CD4-positive, alpha-beta T cell (primary cell): ENCODE data around the gene SH3BP2. TPM values are rescaled to one million over a fixed set of nuclear protein-coding genes. Genes with fewer than 3 reads are reported as not detected.

ENCODE experiments used
- ATAC-seq: fragments of 200-7000 bp; cut with Tn5 transposase; one replicate; pipeline ENCODE4 v1.10.0; 2022; ENCODE audit warnings: mild to moderate bottlenecking; ENCODE audit not compliant: poor library complexity
- CTCF ChIA-PET: fragments of 350-600 bp; sonication (Branson Sonifier 250); formaldehyde crosslinking; loops from one replicate; lab custom pipeline; 2021; ENCODE audit warnings: antibody characterized with exemption, inconsistent platforms; lab: Charles Lee
- POLR2A ChIA-PET: fragments of 350-600 bp; sonication (Branson Sonifier 250); formaldehyde crosslinking; loops from one replicate; lab custom pipeline; 2021; ENCODE audit warnings: antibody characterized with exemption, inconsistent platforms; lab: Charles Lee
- DNase-seq, 14 experiments: peaks; one replicate each; pipeline ENCODE4 v3.0.0-alpha.2; 2013 to 2020; ENCODE audit warnings: mixed read lengths in 2 of 14
- H3K27ac ChIP-seq, 2 donors: one replicate each; pipeline versions ENCODE4 v1.5.1 to v1.7.0; 2013; ENCODE audit warnings: low read length in 2 of 2, low read depth in 1 of 2, mild to moderate bottlenecking in 1 of 2
- H3K27me3 ChIP-seq, 2 experiments: 1 replicate in 1 of 2; 2 replicates in 1 of 2; pipeline versions ENCODE4 v1.6.1 to v1.7.0; 2013; ENCODE audit warnings: low read length in 2 of 2, control low read depth in 1 of 2, mild to moderate bottlenecking in 1 of 2, moderate library complexity in 1 of 2; ENCODE audit not compliant: insufficient read depth in 2 of 2, control insufficient read depth in 1 of 2
- H3K36me3 ChIP-seq: one replicate; pipeline ENCODE4 v1.6.1; 2013; ENCODE audit warnings: low read length, control low read depth; ENCODE audit not compliant: insufficient read depth
- H3K4me1 ChIP-seq: one replicate; pipeline ENCODE4 v1.6.1; 2013; ENCODE audit warnings: low read length, control low read depth; ENCODE audit not compliant: insufficient read depth
- H3K4me3 ChIP-seq: one replicate; pipeline ENCODE4 v1.5.1; 2013; ENCODE audit warnings: mild to moderate bottlenecking, low read length, moderate library complexity
- H3K9me3 ChIP-seq, 2 experiments: 1 replicate in 1 of 2; 2 replicates in 1 of 2; pipeline versions ENCODE4 v1.6.1 to v1.7.0; 2013; ENCODE audit warnings: low read length in 2 of 2, mild to moderate bottlenecking in 2 of 2, control low read depth in 1 of 2, moderate library complexity in 1 of 2; ENCODE audit not compliant: control insufficient read depth in 1 of 2, insufficient read depth in 1 of 2
- H3K27ac Mint-ChIP-seq: one replicate; pipeline ENCODE4 v1.8.0; 2020; ENCODE audit warnings: mixed read lengths
- H3K27me3 Mint-ChIP-seq: one replicate; pipeline ENCODE4 v1.8.0; 2021; ENCODE audit warnings: mixed read lengths
- H3K36me3 Mint-ChIP-seq: one replicate; pipeline ENCODE4 v1.8.0; 2021; ENCODE audit warnings: low read depth, mixed read lengths
- H3K4me1 Mint-ChIP-seq: one replicate; pipeline ENCODE4 v1.8.0; 2021; ENCODE audit warnings: low read depth, mixed read lengths
- H3K4me3 Mint-ChIP-seq: one replicate; pipeline ENCODE4 v1.8.0; 2020; ENCODE audit warnings: mild to moderate bottlenecking, mixed read lengths
- H3K9me3 Mint-ChIP-seq: one replicate; pipeline ENCODE4 v1.8.0; 2020; ENCODE audit warnings: mixed read lengths
- intact Hi-C, 2 experiments: fragments of 100-400 bp; cut with DNase I in 1 of 2; cut with micrococcal nuclease in 1 of 2; formaldehyde crosslinking; loops; one replicate each; pipeline versions ENCODE4 v1.15.1 to v1.9.0; 2023 to 2025; cut with DNase I, micrococcal nuclease
- total RNA-seq, 174 experiments: library from RNA in 2 of 174; stranded (reverse) in 2 of 174; gene quantifications; one replicate each; pipeline ENCODE4 v1.2.3 and lab custom pipeline; 2021 to 2026
- TF ChIP-seq, protein P1 (sequence below): fragments of 200-600 bp; IDR thresholded peaks from one replicate; pipeline ENCODE4 v1.8.0; 2022; ENCODE audit warnings: antibody characterized with exemption, mild to moderate bottlenecking

Gene SH3BP2
- total RNA-seq, 2 experiments from 2014 or later = 30.1 to 30.5 TPM

DNA sequence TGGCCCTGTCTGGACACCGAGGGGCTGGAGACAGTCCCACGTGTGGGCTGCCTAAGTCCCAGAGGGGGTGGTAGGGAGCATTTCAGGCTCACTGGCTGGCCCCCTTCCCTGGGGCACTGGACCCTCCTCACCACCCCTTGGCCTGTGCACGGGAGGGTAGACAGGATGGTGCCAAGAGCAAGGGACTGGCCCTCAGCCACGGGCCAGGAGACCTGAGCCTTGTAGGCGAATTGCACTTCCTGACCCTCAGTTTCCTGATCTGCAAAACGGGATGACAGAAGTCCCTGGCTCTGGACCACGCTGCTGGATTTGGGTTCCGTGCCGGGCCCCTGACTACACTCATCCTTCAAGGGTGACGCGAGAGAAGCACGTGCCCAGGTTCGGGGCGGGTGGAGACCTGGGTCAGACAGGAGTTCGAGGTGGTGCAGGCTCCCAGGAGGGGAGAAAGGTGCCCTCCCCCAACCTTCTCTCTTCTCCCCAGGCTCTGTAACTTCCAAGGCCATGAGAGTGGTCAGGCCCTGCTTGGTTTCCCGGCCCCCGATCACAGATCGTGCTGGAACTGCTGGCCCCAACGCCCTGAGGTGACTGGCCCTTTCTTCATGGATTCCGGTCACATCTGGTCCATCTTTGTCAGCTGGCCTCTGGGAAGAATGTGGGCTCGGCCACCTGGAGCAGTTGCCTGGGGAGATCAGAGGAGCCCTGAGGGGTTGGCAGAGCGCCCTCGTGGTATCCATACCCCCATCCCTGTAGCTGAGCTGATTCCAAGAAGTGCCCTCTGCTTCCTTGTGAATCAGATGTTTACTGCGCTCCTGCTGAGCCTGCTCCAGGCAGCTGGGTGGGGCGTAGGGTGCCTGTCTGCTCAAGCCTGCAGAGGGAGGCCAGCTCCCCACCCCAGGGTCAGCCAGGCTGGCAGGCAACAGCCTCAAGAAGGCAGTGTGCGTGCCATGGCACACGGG is 3.3 kb downstream of the SH3BP2 start:
- peaks cover 48% of the 10 kb centered on the region for H3K4me1 Mint-ChIP-seq
- TF ChIP-seq, protein P1, sequence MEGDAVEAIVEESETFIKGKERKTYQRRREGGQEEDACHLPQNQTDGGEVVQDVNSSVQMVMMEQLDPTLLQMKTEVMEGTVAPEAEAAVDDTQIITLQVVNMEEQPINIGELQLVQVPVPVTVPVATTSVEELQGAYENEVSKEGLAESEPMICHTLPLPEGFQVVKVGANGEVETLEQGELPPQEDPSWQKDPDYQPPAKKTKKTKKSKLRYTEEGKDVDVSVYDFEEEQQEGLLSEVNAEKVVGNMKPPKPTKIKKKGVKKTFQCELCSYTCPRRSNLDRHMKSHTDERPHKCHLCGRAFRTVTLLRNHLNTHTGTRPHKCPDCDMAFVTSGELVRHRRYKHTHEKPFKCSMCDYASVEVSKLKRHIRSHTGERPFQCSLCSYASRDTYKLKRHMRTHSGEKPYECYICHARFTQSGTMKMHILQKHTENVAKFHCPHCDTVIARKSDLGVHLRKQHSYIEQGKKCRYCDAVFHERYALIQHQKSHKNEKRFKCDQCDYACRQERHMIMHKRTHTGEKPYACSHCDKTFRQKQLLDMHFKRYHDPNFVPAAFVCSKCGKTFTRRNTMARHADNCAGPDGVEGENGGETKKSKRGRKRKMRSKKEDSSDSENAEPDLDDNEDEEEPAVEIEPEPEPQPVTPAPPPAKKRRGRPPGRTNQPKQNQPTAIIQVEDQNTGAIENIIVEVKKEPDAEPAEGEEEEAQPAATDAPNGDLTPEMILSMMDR = no peak
- no peak overlapping the region for H3K4me3 Mint-ChIP-seq
- no peak overlapping the region for H3K27ac Mint-ChIP-seq
- ATAC-seq = no peak
- Histone ChIP-seq H3K27me3 (no peaks in the 10 kb centered on the region), H3K4me1 (peaks cover 89% of the 10 kb centered on the region), H3K4me3 (no peak overlapping the region), H3K27ac (no peak overlapping the region), H3K36me3 (no peaks in the 10 kb centered on the region), H3K9me3 (no peaks in the 10 kb centered on the region)
- DNase-seq = no peak
- H3K9me3 Mint-ChIP-seq = no peaks in the 10 kb centered on the region
- no peaks in the 10 kb centered on the region for H3K27me3 Mint-ChIP-seq
- CTCF ChIA-PET = no interaction called here
- POLR2A ChIA-PET = interaction anchor here (5.0 kb wide), 1 partner anchor 15 kb away, joined by 58 read pairs; no protein-coding TSS in a partner anchor
- no peaks in the 10 kb centered on the region for H3K36me3 Mint-ChIP-seq
- intact Hi-C loops = loop anchor here (5.0 to 10.0 kb wide), 2 partner anchors 41 to 49 kb away; partner anchors contain the start of gene ADD1 (in 1 of the 2)

DNA sequence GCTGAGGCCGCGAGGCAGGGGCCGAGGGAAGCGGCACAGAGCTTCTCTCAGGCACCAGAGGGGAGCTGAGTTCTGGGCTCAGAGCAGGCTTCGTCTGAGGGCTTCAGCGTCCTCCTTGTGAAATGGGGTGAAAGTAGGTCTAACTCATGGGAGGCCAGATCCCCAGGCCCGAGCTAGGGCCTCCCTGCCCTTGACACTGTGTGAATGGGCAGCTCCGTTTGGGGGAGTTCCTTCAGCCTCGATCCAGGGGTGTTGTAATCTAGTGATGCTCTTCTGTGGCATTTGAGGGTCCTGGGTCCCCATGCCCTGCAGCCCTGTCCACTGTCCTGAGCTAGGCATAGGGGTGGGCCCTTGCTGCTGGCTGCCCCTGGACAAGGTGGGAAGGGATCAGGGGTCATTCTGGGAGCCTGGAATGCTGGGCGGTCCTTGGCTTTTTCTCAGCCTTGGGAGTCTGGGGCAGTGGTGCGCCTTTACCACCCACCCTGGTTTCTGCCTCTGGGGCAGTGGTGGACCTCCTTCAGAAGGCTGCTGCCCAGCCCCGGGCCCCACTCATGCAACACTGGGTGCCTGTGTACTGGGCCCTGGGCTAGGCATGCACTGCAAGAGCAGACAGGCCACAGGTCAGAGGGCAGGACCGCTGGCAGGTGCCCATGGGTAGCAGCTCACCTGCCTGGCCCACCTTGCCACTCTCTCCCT is 4.1 kb downstream of the SH3BP2 start:
- H3K4me3 Mint-ChIP-seq = no peak overlapping the region
- POLR2A ChIA-PET = interaction anchor here (1.6 to 5.0 kb wide), 3 partner anchors 14 to 41 kb away, joined by 6 to 58 read pairs (median 8); no protein-coding TSS in a partner anchor
- H3K27ac ChIP-seq = no peak overlapping the region

More for the DNA sequence above, 4.1 kb downstream of the SH3BP2 start:
- Histone ChIP-seq H3K4me1 (peaks cover 89% of the 10 kb centered on the region), H3K9me3 (no peaks in the 10 kb centered on the region), H3K4me3 (no peak overlapping the region), H3K27me3 (no peaks in the 10 kb centered on the region), H3K36me3 (no peaks in the 10 kb centered on the region)
- Mint-ChIP-seq H3K9me3 (no peaks in the 10 kb centered on the region), H3K27me3 (no peaks in the 10 kb centered on the region), H3K27ac (no peak overlapping the region), H3K4me1 (peaks cover 54% of the 10 kb centered on the region), H3K36me3 (no peaks in the 10 kb centered on the region)
- ATAC-seq (no peak), DNase-seq (peak in 1 of 14 experiments; percentile 30)
- intact Hi-C loops = loop anchor here (5.0 to 10.0 kb wide), 2 partner anchors 40 to 48 kb away; partner anchors contain the start of gene ADD1 (in 1 of the 2)
- TF ChIP-seq, protein P1 = no peak
- CTCF ChIA-PET = interaction anchor here (1.2 to 1.5 kb wide), 3 partner anchors 15 to 65 kb away, joined by 3 to 5 read pairs (median 4); no protein-coding TSS in a partner anchor
